DND-41 (cell line): ENCODE measurements around the gene ZNF333.

ENCODE experiments used
- ATAC-seq: fragments of 200-7000 bp; cut with Tn5 transposase; 3 replicates; pipeline ENCODE4 v1.9.1; 2021; ENCODE audit warnings: low read depth; ENCODE audit not compliant: insufficient read depth
- DNase-seq: peaks from one replicate; pipeline ENCODE4 v3.0.0-alpha.2; 2020
- H2AFZ ChIP-seq: 2 replicates; pipeline ENCODE4 v1.6.0; 2012; ENCODE audit warnings: low read depth, low read length
- H3K27ac ChIP-seq: 2 replicates; pipeline ENCODE4 v1.5.1; 2012; ENCODE audit warnings: low read length, inconsistent platforms
- H3K27me3 ChIP-seq: fragments of 200-600 bp; sonication (generic); 2 replicates; pipeline ENCODE4 v1.6.0; 2012; ENCODE audit warnings: low read length, mild to moderate bottlenecking, inconsistent platforms; ENCODE audit not compliant: insufficient read depth, poor library complexity
- H3K36me3 ChIP-seq: 2 replicates; pipeline ENCODE4 v1.5.1; 2012; ENCODE audit warnings: low read length, inconsistent platforms; ENCODE audit not compliant: insufficient read depth
- H3K4me1 ChIP-seq: 2 replicates; pipeline ENCODE4 v1.5.1; 2012; ENCODE audit warnings: mild to moderate bottlenecking, low read length; ENCODE audit not compliant: insufficient read depth
- H3K4me2 ChIP-seq: 2 replicates; pipeline ENCODE4 v1.6.0; 2012; ENCODE audit warnings: mild to moderate bottlenecking, moderate library complexity, low read length, inconsistent platforms; ENCODE audit not compliant: insufficient read depth
- H3K4me3 ChIP-seq, 2 experiments: fragments of 200-600 bp in 1 of 2; shearing (Covaris generic) in 1 of 2; 2 replicates each; pipeline ENCODE4 v1.5.1; 2012 to 2016; ENCODE audit warnings: inconsistent platforms in 2 of 2, low read length in 2 of 2, mild to moderate bottlenecking in 2 of 2, low read depth in 1 of 2, moderate library complexity in 1 of 2
- H3K79me2 ChIP-seq: 2 replicates; pipeline ENCODE4 v1.6.0; 2012; ENCODE audit warnings: low read length, inconsistent platforms; ENCODE audit not compliant: insufficient read depth
- H3K9ac ChIP-seq: 2 replicates; pipeline ENCODE4 v1.6.0; 2012; ENCODE audit warnings: low read depth, mild to moderate bottlenecking, inconsistent platforms, low read length, moderate library complexity
- H3K9me3 ChIP-seq: 2 replicates; pipeline ENCODE4 v1.5.1; 2012; ENCODE audit warnings: low read length, moderate library complexity, mild to moderate bottlenecking, inconsistent platforms; ENCODE audit not compliant: insufficient read depth, severe bottlenecking
- H4K20me1 ChIP-seq: 2 replicates; pipeline ENCODE4 v1.6.0; 2012; ENCODE audit warnings: low read length; ENCODE audit not compliant: insufficient read depth
- EZH2 ChIP-seq: IDR thresholded peaks from 3 replicates; pipeline ENCODE4 v1.6.1; 2012; ENCODE audit warnings: borderline replicate concordance, low read depth, mild to moderate bottlenecking, moderate library complexity, low read length, inconsistent platforms; ENCODE audit not compliant: severe bottlenecking
- TF ChIP-seq, protein P1 (sequence below): IDR thresholded peaks from 2 replicates; pipeline ENCODE4 v1.5.1; 2012; ENCODE audit warnings: borderline replicate concordance, low read length, moderate library complexity, mild to moderate bottlenecking; ENCODE audit not compliant: poor library complexity, severe bottlenecking; ENCODE audit errors: extremely low read depth

Gene ZNF333

GRCh38 chr19:14732510-14732909, 42.7 kb downstream of the ZNF333 start:
- no peaks in the 10 kb centered on the region for H4K20me1 ChIP-seq
- H3K27ac ChIP-seq = no peak overlapping the region
- 0 out of 2 replicates have a peak, but pooled peaks cover 3% of the 10 kb centered on the region for H3K36me3 ChIP-seq
- no peak overlapping the region for H3K4me2 ChIP-seq
- DNase-seq (no peak), ATAC-seq (no peak)
- no peak overlapping the region for H3K4me3 ChIP-seq
- H3K4me1 ChIP-seq = no peaks in the 10 kb centered on the region
- TF ChIP-seq, protein P1, sequence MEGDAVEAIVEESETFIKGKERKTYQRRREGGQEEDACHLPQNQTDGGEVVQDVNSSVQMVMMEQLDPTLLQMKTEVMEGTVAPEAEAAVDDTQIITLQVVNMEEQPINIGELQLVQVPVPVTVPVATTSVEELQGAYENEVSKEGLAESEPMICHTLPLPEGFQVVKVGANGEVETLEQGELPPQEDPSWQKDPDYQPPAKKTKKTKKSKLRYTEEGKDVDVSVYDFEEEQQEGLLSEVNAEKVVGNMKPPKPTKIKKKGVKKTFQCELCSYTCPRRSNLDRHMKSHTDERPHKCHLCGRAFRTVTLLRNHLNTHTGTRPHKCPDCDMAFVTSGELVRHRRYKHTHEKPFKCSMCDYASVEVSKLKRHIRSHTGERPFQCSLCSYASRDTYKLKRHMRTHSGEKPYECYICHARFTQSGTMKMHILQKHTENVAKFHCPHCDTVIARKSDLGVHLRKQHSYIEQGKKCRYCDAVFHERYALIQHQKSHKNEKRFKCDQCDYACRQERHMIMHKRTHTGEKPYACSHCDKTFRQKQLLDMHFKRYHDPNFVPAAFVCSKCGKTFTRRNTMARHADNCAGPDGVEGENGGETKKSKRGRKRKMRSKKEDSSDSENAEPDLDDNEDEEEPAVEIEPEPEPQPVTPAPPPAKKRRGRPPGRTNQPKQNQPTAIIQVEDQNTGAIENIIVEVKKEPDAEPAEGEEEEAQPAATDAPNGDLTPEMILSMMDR = no peak
- TF ChIP-seq EZH2 = no peak
- no peak overlapping the region for H2AFZ ChIP-seq
- H3K79me2 ChIP-seq = no peaks in the 10 kb centered on the region
- peaks cover 14% of the 10 kb centered on the region for H3K9me3 ChIP-seq
- no peaks in the 10 kb centered on the region for H3K27me3 ChIP-seq
- H3K9ac ChIP-seq = no peak overlapping the region

DNA sequence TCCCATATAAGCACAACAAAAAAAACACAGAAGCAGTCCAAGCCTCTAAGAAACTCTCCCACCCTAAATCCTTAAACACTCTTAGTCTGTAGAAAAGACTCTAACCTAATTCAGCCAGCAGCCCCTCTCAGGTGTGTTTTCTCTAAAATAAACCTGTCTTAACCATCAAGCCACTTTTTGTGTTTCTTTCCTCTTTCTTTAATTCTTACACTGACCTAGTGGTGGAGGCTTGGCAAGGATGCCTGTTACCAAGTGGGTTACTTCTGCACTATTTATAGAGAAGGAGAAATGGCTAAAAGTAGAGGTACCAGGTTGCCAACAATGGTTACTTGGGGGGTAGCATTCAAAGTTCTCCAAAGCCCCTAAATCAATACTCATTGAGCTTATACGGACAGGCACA, 43.7 kb downstream of the ZNF333 start:
- no peak overlapping the region for H3K4me2 ChIP-seq
- H3K9me3 ChIP-seq = peaks cover 9% of the 10 kb centered on the region
- no peak overlapping the region for H3K27ac ChIP-seq
- H3K9ac ChIP-seq = no peak overlapping the region
- H3K27me3 ChIP-seq = no peaks in the 10 kb centered on the region
- 0 out of 2 replicates have a peak, but pooled peaks cover 3% of the 10 kb centered on the region for H3K36me3 ChIP-seq
- no peak for ATAC-seq
- H4K20me1 ChIP-seq = no peaks in the 10 kb centered on the region
- H3K79me2 ChIP-seq = no peaks in the 10 kb centered on the region
- TF ChIP-seq, protein P1 = no peak
- no peak for TF ChIP-seq EZH2
- DNase-seq = no peak
- no peaks in the 10 kb centered on the region for H3K4me1 ChIP-seq
- no peak overlapping the region for H2AFZ ChIP-seq
- no peak overlapping the region for H3K4me3 ChIP-seq

GRCh38 chr19:14735915-14736314, 46.1 kb downstream of the ZNF333 start:
- DNase-seq = no peak
- ATAC-seq = no peak

More at GRCh38 chr19:14735915-14736314, 46.1 kb downstream of the ZNF333 start:
- 0 out of 2 replicates have a peak, but pooled peaks cover 3% of the 10 kb centered on the region for H3K36me3 ChIP-seq
- no peak overlapping the region for H2AFZ ChIP-seq
- H3K9me3 ChIP-seq = no peaks in the 10 kb centered on the region
- H4K20me1 ChIP-seq = no peaks in the 10 kb centered on the region
- no peak overlapping the region for H3K27ac ChIP-seq
- H3K4me3 ChIP-seq = no peak overlapping the region
- H3K4me2 ChIP-seq = no peak overlapping the region
- no peaks in the 10 kb centered on the region for H3K79me2 ChIP-seq
- no peaks in the 10 kb centered on the region for H3K4me1 ChIP-seq
- no peaks in the 10 kb centered on the region for H3K27me3 ChIP-seq
- no peak for TF ChIP-seq EZH2
- TF ChIP-seq, protein P1 = no peak
- H3K9ac ChIP-seq = no peak overlapping the region
